HEK293 (cell line): ENCODE results near the gene DCDC1.

Experiments used
- CTCF ChIA-PET: fragments of 350-600 bp; formaldehyde crosslinking; extraction: SDS; loops from one replicate; lab custom pipeline; 2021; ENCODE audit warnings: antibody characterized with exemption; lab: Yijun Ruan, JAX
- POLR2A ChIA-PET: fragments of 300-600 bp; formaldehyde crosslinking; extraction: SDS; loops from one replicate; lab custom pipeline; 2020; ENCODE audit warnings: antibody characterized with exemption, inconsistent platforms; lab: Yijun Ruan, JAX
- H3K27ac ChIP-seq: fragments of 200-500 bp; sonication (Bioruptor generic); 2 replicates; pipeline ENCODE4 v1.5.1; 2014; ENCODE audit warnings: low read depth, low read length, control low read depth, inconsistent platforms; ENCODE audit errors: extremely low read depth
- H3K36me3 ChIP-seq, 2 experiments: fragments of 200-500 bp in 1 of 2; sonication (Bioruptor generic) in 1 of 2; 1 replicate in 1 of 2; 2 replicates in 1 of 2; pipeline ENCODE4 v1.5.1; 2014 to 2017; ENCODE audit warnings: inconsistent platforms in 2 of 2, low read length in 2 of 2; ENCODE audit not compliant: control insufficient read depth in 2 of 2, insufficient read depth in 1 of 2
- H3K4me1 ChIP-seq: fragments of 200-500 bp; sonication (Bioruptor generic); 2 replicates; pipeline ENCODE4 v1.5.1; 2014; ENCODE audit warnings: mild to moderate bottlenecking, low read length, inconsistent platforms; ENCODE audit not compliant: control insufficient read depth, insufficient read depth
- H3K4me3 ChIP-seq: 2 replicates; pipeline ENCODE4 v1.5.1; 2011; ENCODE audit warnings: low read depth, mild to moderate bottlenecking, control low read depth, low read length, moderate library complexity
- H3K9me3 ChIP-seq: fragments of 200-500 bp; sonication (Bioruptor generic); 2 replicates; pipeline ENCODE4 v1.5.1; 2014; ENCODE audit warnings: low read depth, low read length, inconsistent platforms; ENCODE audit not compliant: control insufficient read depth, insufficient read depth
- HOXA7 ChIP-seq: sonication (generic); formaldehyde crosslinking; IDR thresholded peaks from 2 replicates; pipeline ENCODE4 v1.8.1; 2022; ENCODE audit warnings: missing genetic modification reagents, borderline replicate concordance
- HOXD13 ChIP-seq: sonication (generic); formaldehyde crosslinking; IDR thresholded peaks from 2 replicates; pipeline ENCODE4 v1.8.0; 2022; ENCODE audit warnings: missing genetic modification reagents, borderline replicate concordance
- IKZF3 ChIP-seq: fragments of 450-650 bp; IDR thresholded peaks from 2 replicates; pipeline ENCODE4 v1.5.0; 2018; ENCODE audit warnings: missing biosample characterization, mild to moderate bottlenecking, missing genetic modification characterization, moderate library complexity
- KLF16 ChIP-seq: fragments of 450-650 bp; formaldehyde crosslinking; IDR thresholded peaks from 2 replicates; pipeline ENCODE4 v1.5.1; 2017; ENCODE audit warnings: missing biosample characterization, missing genetic modification characterization
- KLF7 ChIP-seq: fragments of 450-650 bp; formaldehyde crosslinking; IDR thresholded peaks from 2 replicates; pipeline ENCODE4 v1.5.1; 2016; ENCODE audit warnings: missing biosample characterization, missing genetic modification characterization, borderline replicate concordance
- KLF9 ChIP-seq: fragments of 450-650 bp; formaldehyde crosslinking; IDR thresholded peaks from 2 replicates; pipeline ENCODE4 v1.5.1; 2016; ENCODE audit warnings: missing biosample characterization, missing genetic modification characterization, low read depth
- MYNN ChIP-seq: fragments of 450-650 bp; formaldehyde crosslinking; IDR thresholded peaks from 2 replicates; pipeline ENCODE4 v1.5.1; 2016; ENCODE audit warnings: missing biosample characterization, missing genetic modification characterization, borderline replicate concordance
- PATZ1 ChIP-seq: fragments of 450-650 bp; formaldehyde crosslinking; IDR thresholded peaks from 2 replicates; pipeline ENCODE4 v1.5.1; 2016; ENCODE audit warnings: missing biosample characterization, missing genetic modification characterization
- SETDB1 ChIP-seq: IDR thresholded peaks from one replicate; pipeline ENCODE4 v1.6.1; 2017; ENCODE audit warnings: mild to moderate bottlenecking, low read length, moderate library complexity, mixed read lengths; ENCODE audit not compliant: insufficient read length
- SP2 ChIP-seq: fragments of 450-650 bp; formaldehyde crosslinking; IDR thresholded peaks from 2 replicates; pipeline ENCODE4 v1.5.1; 2016; ENCODE audit warnings: missing biosample characterization, missing genetic modification characterization
- WT1 ChIP-seq: fragments of 450-650 bp; formaldehyde crosslinking; IDR thresholded peaks from 2 replicates; pipeline ENCODE4 v1.5.1; 2016; ENCODE audit warnings: missing biosample characterization, missing genetic modification characterization
- ZBTB17 ChIP-seq: fragments of 450-650 bp; formaldehyde crosslinking; IDR thresholded peaks from 2 replicates; pipeline ENCODE4 v1.5.1; 2016; ENCODE audit warnings: missing biosample characterization, missing genetic modification characterization
- ZEB2 ChIP-seq: fragments of 450-650 bp; formaldehyde crosslinking; IDR thresholded peaks from 2 replicates; pipeline ENCODE4 v1.5.1; 2016; ENCODE audit warnings: missing biosample characterization, missing genetic modification characterization
- ZNF138 ChIP-seq: fragments of 450-650 bp; formaldehyde crosslinking; IDR thresholded peaks from 2 replicates; pipeline ENCODE4 v1.5.1; 2016; ENCODE audit warnings: missing biosample characterization, missing genetic modification characterization, borderline replicate concordance
- ZNF169 ChIP-seq: fragments of 450-650 bp; formaldehyde crosslinking; IDR thresholded peaks from 2 replicates; pipeline ENCODE4 v1.5.1; 2016; ENCODE audit warnings: missing biosample characterization, missing genetic modification characterization
- ZNF341 ChIP-seq: fragments of 450-650 bp; formaldehyde crosslinking; IDR thresholded peaks from 2 replicates; pipeline ENCODE4; 2016; ENCODE audit warnings: low read depth, missing biosample characterization, missing genetic modification characterization
- ZNF423 ChIP-seq: fragments of 450-650 bp; formaldehyde crosslinking; IDR thresholded peaks from 2 replicates; pipeline ENCODE4 v1.5.1; 2016; ENCODE audit warnings: missing biosample characterization, missing genetic modification characterization
- ZNF692 ChIP-seq: fragments of 450-650 bp; formaldehyde crosslinking; IDR thresholded peaks from 2 replicates; pipeline ENCODE4 v1.5.1; 2016; ENCODE audit warnings: missing biosample characterization, missing genetic modification characterization
- ZNF747 ChIP-seq: fragments of 450-650 bp; formaldehyde crosslinking; IDR thresholded peaks from 2 replicates; pipeline ENCODE4 v1.5.1; 2016; ENCODE audit warnings: missing biosample characterization, missing genetic modification characterization
- ZNF768 ChIP-seq: fragments of 450-650 bp; formaldehyde crosslinking; IDR thresholded peaks from 2 replicates; pipeline ENCODE4 v1.5.1; 2018; ENCODE audit warnings: missing biosample characterization, mild to moderate bottlenecking, missing genetic modification characterization
- ZSCAN23 ChIP-seq: fragments of 450-650 bp; formaldehyde crosslinking; IDR thresholded peaks from 2 replicates; pipeline ENCODE4 v1.5.1; 2016; ENCODE audit warnings: missing biosample characterization, missing genetic modification characterization
- ZSCAN30 ChIP-seq: fragments of 450-650 bp; IDR thresholded peaks from 2 replicates; pipeline ENCODE4 v1.5.1; 2018; ENCODE audit warnings: missing biosample characterization, mild to moderate bottlenecking, missing genetic modification characterization, moderate library complexity
- TF ChIP-seq, protein P1 (sequence below): fragments of 450-650 bp; formaldehyde crosslinking; IDR thresholded peaks from 2 replicates; pipeline ENCODE4 v1.5.1; 2016; ENCODE audit warnings: missing biosample characterization, missing genetic modification characterization
- TF ChIP-seq, protein P2 (sequence below): fragments of 450-650 bp; formaldehyde crosslinking; IDR thresholded peaks from 2 replicates; pipeline ENCODE4 v1.5.1; 2016; ENCODE audit warnings: missing biosample characterization, missing genetic modification characterization
- TF ChIP-seq, protein P3 (sequence below): fragments of 450-650 bp; formaldehyde crosslinking; IDR thresholded peaks from 2 replicates; pipeline ENCODE4 v1.5.1; 2017; ENCODE audit warnings: missing biosample characterization, missing genetic modification characterization

The DCDC1 gene

GRCh38 chr11:31059529-31059928 is 310.0 kb downstream of the DCDC1 start:
- Histone ChIP-seq H3K27ac (no peak overlapping the region), H3K4me3 (no peak overlapping the region), H3K9me3 (no peaks in the 10 kb centered on the region), H3K36me3 (no peaks in the 10 kb centered on the region), H3K4me1 (no peaks in the 10 kb centered on the region)
- CTCF ChIA-PET: interaction anchor here (0.9 to 1.2 kb wide), 2 partner anchors 48 to 99 kb away, joined by 3 to 4 read pairs; no protein-coding TSS in a partner anchor
- POLR2A ChIA-PET: no interaction called here
- TF ChIP-seq ZNF692 (no peak), HOXD13 (no peak), ZNF341 (tag by site-specific recombination) (no peak), IKZF3 (no peak), ZSCAN23 (no peak), MYNN (tag by site-specific recombination) (no peak), ZNF747 (no peak), ZNF423 (tag by site-specific recombination) (no peak), KLF9 (tag by site-specific recombination) (no peak), ZSCAN30 (tag by site-specific recombination) (no peak), KLF7 (tag by site-specific recombination) (no peak), ZBTB17 (no peak), ZNF138 (tag by site-specific recombination) (no peak), KLF16 (no peak), ZNF768 (tag by site-specific recombination) (no peak), HOXA7 (CRISPR knock-in tag) (no peak), ZNF169 (tag by site-specific recombination) (no peak)
- TF ChIP-seq, protein P1, sequence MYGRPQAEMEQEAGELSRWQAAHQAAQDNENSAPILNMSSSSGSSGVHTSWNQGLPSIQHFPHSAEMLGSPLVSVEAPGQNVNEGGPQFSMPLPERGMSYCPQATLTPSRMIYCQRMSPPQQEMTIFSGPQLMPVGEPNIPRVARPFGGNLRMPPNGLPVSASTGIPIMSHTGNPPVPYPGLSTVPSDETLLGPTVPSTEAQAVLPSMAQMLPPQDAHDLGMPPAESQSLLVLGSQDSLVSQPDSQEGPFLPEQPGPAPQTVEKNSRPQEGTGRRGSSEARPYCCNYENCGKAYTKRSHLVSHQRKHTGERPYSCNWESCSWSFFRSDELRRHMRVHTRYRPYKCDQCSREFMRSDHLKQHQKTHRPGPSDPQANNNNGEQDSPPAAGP: no peak

- Histone ChIP-seq H3K27ac (no peak overlapping the region), H3K9me3 (no peaks in the 10 kb centered on the region), H3K36me3 (no peaks in the 10 kb centered on the region), H3K4me1 (no peaks in the 10 kb centered on the region), H3K4me3 (no peak overlapping the region)
- ChIA-PET POLR2A (no interaction called here), CTCF (interaction anchor here (0.7 kb wide), 1 partner anchor 36 kb away, joined by 3 read pairs; no protein-coding TSS in a partner anchor)
- TF ChIP-seq PATZ1: no peak
- no peak for TF ChIP-seq SETDB1
- TF ChIP-seq, protein P2, sequence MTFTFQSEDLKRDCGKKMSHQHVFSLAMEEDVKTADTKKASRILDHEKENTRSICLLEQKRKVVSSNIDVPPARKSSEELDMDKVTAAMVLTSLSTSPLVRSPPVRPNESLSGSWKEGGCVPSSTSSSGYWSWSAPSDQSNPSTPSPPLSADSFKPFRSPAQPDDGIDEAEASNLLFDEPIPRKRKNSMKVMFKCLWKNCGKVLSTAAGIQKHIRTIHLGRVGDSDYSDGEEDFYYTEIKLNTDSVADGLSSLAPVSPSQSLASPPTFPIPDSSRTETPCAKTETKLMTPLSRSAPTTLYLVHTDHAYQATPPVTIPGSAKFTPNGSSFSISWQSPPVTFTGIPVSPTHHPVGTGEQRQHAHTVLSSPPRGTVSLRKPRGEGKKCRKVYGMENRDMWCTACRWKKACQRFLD (tag by site-specific recombination): no peak
- TF ChIP-seq, protein P3, sequence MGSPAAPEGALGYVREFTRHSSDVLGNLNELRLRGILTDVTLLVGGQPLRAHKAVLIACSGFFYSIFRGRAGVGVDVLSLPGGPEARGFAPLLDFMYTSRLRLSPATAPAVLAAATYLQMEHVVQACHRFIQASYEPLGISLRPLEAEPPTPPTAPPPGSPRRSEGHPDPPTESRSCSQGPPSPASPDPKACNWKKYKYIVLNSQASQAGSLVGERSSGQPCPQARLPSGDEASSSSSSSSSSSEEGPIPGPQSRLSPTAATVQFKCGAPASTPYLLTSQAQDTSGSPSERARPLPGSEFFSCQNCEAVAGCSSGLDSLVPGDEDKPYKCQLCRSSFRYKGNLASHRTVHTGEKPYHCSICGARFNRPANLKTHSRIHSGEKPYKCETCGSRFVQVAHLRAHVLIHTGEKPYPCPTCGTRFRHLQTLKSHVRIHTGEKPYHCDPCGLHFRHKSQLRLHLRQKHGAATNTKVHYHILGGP (tag by site-specific recombination): 0 out of 2 replicates have a peak, but pooled peaks have one; percentile 33
- no peak for TF ChIP-seq SP2
- TF ChIP-seq ZEB2 (tag by site-specific recombination): no peak
- TF ChIP-seq WT1 (tag by site-specific recombination): no peak
Observed at GRCh38 chr11:31050061-31050765, 319.3 kb downstream of the DCDC1 start.
